GM12891 (cell line): ENCODE results near the gene PLVAP.

Experiments
- POLR2A ChIP-seq: IDR thresholded peaks from 2 replicates; pipeline ENCODE4 v1.6.1; 2011; ENCODE audit warnings: low read depth, low read length, control low read depth
- POU2F2 ChIP-seq: IDR thresholded peaks from 2 replicates; pipeline ENCODE4 v1.6.1; 2011; ENCODE audit warnings: low read depth, mild to moderate bottlenecking, control low read depth, low read length, moderate library complexity
- TAF1 ChIP-seq: IDR thresholded peaks from 2 replicates; pipeline ENCODE4 v1.6.1; 2011; ENCODE audit warnings: low read depth, low read length, control low read depth

DNA sequence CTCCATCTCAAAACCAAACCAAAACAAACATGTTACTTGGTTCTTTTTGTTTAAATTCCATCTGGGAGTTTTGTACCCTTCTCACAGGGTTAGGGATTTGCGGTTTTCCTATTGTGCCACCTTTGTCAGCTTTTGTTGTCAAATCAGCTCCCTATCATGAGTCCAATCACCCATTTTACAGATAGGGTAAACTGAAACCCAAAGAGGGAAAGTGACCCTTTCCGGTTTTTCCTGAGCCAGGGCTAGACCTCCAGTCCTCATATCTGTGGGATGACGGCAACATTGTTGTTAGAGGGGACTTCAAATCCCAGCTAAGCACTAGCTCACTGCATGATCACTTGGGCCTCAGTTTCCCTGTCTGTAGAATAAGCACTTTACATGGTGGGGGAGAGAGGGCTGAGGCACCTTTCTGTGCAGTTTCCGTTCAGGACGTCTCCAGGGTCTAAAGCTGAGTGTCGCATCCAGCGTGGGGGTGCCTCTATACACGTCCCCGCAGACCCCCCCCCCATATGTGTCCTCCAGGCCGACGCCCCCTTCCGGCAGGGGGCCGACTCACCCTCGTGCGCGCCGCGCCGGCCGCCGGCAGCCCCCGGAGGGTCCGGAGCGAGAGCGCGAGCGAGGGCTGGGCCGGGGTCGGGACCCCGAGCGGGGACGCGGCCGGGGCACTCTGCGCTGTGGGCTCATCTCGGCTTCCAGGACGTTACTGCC is 13.0 kb upstream of the PLVAP start:
- TF ChIP-seq POU2F2 (no peak), TAF1 (no peak), POLR2A (no peak)
